Hindlimb muscle (tissue), 1 donor: ENCODE data around the gene CACNA1G. TPM values are rescaled to one million over a fixed set of nuclear protein-coding genes. Genes with fewer than 3 reads are reported as not detected.

ENCODE experiments used
- DNase-seq: peaks from one replicate; pipeline ENCODE4 v3.0.0-alpha.2; 2013
- polyA plus RNA-seq: library from polyadenylated mRNA; unstranded; fragments of 120-200 nt; gene quantifications from one replicate; pipeline ENCODE4 v1.2.1, GENCODE V29; 2013; ENCODE audit not compliant: insufficient read length

Gene CACNA1G
- polyA plus RNA-seq, 1 donor, result 4.8 TPM

DNA sequence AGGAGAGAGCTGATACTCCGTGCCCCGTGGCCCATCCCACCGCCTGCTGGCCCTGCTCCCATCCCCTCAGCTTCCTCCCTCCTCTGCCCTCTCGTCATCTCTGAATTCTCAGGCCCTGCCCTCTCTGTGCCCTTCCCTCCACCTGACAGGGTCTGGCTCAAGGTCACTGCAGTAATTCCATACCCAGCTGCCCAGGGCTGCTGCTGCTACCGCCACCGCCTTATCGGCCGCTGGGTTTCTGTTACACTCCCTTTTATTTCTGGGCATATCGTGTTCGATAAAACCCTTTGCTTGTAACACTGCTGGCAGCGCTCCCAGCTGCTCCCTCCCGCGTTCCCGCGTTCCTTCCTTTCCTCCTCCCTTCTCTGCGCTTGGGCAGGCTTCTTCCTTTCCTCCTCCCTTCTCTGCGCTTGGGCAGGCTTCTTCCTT is 26.8 kb upstream of the CACNA1G start:
- peak; percentile 55 for DNase-seq

GRCh38 chr17:50534222-50534978 is 26.1 kb upstream of the CACNA1G start:
- DNase-seq, result no peak

DNA sequence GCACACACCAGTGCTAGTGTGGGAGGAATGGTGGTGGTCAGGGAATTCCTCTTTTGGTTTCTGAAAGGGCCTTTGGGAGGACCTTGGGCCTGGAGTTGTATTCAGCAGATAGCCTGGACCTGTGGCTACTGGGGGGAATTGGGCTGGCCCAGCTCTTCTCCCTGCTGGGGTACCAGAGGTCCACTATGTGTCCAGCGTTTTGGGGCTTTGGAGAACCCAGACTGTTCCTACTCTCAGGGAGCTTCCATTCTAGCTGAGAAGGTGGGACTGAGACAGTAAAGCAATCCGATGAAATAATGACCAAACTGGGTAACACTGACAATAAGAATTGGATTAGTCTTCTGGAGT is 25.6 kb upstream of the CACNA1G start:
- DNase-seq, result no peak

DNA sequence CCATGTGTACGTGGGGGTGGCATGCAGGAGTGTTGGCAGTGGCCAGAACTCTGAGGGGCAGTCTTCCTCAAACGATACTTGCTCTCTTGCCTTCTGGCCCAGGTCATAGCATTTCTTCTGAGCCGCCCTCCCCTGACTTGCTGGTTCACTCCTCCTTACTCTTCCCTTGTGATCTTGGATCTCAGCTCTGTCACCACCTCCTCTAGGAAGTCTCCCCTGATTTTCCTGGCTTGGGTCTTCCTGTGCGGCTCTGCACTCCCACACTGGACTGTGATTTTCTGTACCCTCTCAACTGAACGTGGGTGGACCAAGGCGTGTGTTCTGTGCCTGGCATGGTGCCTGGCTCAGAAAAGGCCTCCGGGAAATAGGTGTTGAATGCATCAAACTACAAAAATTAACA is 25.1 kb upstream of the CACNA1G start:
- no peak for DNase-seq

DNA sequence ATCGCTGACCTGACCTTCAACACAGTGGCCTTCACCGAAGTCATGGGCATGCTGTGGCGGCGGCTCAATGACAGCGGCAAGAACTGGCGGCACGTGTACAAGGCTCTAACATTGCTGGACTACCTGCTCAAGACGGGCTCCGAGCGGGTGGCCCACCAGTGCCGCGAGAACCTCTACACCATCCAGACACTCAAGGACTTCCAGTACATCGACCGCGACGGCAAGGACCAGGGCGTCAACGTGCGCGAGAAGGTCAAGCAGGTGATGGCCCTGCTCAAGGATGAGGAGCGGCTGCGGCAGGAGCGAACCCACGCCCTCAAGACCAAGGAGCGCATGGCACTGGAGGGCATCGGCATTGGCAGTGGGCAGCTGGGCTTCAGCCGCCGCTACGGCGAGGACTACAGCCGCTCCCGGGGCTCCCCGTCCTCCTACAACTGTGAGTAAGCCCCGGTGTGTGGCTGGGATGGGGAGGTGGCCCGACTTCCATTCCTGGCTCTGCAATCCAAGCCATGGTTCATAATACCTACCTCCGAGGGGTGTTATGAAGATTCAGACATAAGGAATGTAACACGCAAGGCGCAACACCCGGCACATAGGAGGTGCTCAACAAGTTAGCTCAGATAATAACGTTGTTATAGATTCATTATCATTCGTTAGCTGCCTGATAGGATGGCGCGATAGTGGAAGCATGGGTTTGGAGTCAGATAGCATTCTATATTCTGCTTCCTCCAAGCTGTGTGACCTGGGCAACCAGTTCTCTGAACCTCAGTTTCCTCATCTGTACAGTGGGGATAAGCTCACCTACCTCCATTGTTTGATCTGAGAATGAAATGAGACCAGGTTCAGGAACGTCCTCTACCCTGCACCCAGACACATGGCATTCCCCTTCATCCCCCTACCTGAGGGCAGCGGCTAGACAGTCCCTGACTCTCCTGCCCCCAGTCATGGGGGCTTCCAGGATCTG is 23.6 kb upstream of the CACNA1G start:
- DNase-seq, result no peak

DNA sequence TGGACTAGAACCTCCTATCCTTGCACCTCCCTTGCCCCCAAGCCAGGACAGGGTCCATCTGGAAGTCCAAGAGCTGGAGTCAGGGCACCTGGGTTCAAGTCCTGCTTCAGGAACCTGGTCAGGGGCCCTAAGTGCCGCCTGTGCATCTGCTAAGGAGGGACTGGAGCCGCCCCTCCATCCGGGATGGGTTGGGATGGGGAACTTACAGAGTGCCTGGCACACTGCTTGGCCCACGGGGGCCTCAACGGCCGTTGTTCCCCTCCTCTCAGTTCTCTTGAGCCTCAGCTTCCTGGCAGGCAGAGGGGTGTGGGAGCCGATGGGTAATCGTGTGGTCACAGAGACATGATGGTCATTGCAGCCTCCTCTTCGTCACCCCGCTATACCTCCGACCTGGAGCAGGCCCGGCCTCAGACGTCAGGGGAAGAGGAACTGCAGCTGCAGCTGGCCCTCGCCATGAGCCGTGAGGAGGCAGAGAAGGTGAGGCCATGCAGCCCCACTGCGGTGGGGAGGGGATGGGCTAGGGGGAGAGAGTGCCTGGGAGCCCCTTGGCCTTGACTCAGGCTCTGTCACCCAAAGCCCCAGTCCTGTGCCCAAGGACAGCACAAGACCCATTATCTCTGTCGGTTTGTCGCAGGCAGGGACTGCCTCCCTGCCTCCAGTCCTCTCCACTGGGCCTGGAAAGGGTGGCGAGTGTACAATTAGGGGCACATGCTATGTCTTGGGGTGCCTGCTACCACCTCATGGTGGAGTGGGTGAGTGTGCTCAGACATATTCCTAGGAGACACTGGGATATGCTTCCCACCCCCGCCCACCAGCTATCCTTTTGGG is 22.6 kb upstream of the CACNA1G start:
- no peak for DNase-seq

- DNase-seq, result no peak
Observed at GRCh38 chr17:50538549-50539410, 21.7 kb upstream of the CACNA1G start.

DNA sequence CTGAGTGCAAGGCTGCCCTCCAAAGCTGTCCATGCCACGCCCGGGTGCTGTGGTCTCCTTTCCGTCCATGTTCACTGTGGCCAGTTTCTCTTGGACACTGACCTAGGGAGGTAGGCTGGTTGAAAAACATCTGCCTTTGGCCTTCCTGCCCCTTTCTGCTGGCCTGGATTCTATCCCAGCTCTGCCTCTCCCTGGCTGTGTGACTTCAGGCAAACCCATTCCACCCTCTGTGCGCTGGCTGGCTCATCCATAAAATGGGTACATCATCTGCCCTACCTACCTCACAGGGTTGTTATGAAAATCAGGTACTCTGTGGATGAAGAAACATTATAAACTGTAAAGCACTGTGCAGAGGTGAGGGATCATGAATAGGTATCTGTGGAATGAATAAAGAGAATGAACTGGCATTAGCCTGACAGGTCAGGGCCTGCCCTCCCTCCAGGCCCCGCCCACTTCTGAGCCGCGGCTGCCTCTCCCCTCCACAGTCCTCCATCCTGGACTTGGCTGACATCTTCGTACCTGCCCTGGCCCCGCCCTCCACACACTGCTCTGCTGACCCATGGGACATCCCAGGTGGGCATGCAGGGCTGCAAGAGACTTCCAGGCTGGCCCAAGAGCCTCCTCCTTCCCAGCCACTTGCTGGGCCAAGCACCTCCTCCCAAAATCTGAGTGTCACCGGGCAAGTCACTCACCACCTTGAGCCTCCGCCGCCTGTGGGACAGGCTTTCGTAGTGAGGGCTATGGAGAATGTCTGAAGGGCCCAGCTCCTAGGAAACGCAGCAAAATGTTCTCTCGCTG is 20.6 kb upstream of the CACNA1G start:
- DNase-seq, result no peak

DNA sequence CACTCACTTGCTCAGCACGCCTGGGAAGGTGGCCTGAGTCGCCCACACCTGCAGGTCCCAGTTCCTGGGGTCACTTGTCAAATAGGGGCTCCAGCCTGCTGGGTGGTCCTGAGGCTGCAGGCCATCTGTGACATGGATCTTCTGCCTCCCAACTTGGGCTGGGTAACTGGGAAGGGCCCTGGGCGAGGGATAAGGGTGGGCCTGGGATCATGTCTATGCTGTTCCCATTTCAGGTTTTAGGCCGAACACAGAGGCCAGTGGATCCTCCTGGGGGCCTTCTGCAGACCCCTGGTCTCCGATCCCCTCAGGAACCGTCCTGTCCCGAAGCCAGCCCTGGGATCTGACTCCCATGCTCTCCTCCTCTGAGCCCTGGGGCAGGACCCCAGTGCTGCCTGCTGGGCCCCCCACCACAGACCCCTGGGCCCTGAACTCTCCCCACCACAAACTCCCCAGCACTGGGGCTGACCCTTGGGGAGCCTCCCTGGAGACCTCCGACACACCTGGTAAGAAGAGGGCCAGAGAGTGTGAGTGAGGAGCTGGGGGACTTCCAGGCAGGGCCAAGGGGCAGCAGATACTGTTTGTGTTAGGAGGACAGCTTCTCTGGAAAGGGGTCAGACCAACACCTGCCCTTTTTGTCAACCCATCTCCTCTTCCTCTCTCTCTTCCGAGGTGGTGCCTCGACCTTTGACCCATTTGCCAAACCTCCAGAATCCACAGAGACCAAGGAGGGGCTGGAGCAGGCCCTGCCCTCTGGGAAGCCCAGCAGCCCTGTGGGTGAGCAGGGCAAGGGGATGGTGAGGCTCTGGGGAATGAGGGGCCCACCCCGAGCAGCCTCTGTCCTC is 19.7 kb upstream of the CACNA1G start:
- no peak for DNase-seq

DNA sequence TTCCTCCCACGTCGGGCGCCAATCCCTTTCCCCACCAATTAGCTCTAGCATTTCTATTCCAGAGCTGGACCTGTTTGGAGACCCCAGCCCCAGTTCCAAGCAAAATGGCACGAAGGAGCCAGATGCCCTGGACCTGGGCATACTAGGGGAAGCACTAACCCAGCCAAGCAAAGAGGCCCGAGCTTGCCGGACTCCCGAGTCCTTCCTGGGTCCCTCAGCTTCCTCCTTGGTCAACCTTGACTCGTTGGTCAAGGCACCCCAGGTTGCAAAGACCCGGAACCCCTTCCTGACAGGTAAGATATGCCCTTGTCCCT is 19.2 kb upstream of the CACNA1G start:
- DNase-seq, result no peak

- peak; percentile 86 for DNase-seq
Observed at GRCh38 chr17:50541716-50542688, 18.5 kb upstream of the CACNA1G start.

- DNase-seq, result no peak
Observed at GRCh38 chr17:50542795-50543774, 17.4 kb upstream of the CACNA1G start.

DNA sequence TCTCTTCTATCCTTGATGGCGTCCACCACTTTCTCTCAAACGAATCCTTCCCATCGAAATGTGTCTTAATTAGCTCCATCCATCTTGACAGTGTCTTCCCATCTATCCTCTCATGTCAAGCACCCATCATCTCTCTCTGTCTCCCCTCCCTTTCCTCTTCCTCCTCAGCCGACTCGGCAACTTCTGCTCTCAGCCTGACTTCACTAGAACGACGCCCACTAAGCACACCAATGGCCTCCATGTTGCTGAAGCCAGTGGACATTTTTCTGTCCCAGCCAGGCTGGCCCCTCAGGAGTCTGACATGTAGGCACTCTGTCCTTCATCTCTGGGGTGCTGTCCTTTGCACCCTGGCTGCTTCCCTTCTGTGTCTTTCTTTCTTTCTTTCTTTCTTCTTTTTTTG is 16.0 kb upstream of the CACNA1G start:
- DNase-seq, result no peak

DNA sequence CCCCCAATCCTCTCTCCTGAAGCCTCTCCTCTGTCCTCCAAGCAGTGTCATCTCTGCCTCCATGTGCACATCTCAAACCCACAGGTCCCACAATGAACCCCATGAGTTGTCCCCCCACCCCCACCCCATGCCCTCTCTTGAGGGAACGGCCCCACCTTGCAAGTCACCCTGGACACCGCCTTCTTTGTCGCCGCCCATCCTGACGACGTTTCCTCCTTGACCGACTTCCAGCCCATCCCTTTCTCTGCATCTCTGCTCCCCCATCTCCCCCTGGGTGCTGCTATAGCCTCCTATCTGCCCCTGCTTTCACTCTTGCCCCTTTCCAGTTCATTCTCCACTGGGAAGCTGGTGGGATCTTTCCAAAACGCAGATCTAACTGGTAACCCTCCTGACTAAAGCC is 15.2 kb upstream of the CACNA1G start:
- no peak for DNase-seq

- DNase-seq, result no peak
Observed at GRCh38 chr17:50546701-50547034, 13.8 kb upstream of the CACNA1G start.

- peak; percentile 88 for DNase-seq
Observed at GRCh38 chr17:50547035-50547735, 13.3 kb upstream of the CACNA1G start, which contains the start of gene SPATA20. Gene SPATA20 (plus strand): TSS chr17:50547174. CDS start chr17:50547209, 35 bp downstream.

- no peak for DNase-seq
Observed at GRCh38 chr17:50547736-50548083, 12.8 kb upstream of the CACNA1G start.
